HEK293T (cell line): Measurements from ENCODE around the gene INAVA.

Experiments
- CTCF ChIA-PET: fragments of 350-600 bp; formaldehyde crosslinking; extraction: SDS; loops from one replicate; lab custom pipeline; 2021; ENCODE audit warnings: antibody characterized with exemption, inconsistent platforms; lab: Yijun Ruan, JAX
- POLR2A ChIA-PET: fragments of 350-600 bp; formaldehyde crosslinking; extraction: SDS; loops from one replicate; lab custom pipeline; 2020; ENCODE audit warnings: antibody characterized with exemption, inconsistent platforms; lab: Yijun Ruan, JAX
- DNase-seq: peaks from one replicate; pipeline ENCODE4 v3.0.0; 2012; ENCODE audit warnings: mixed read lengths; ENCODE audit errors: extremely low spot score
- ARNT ChIP-seq: fragments of 450-650 bp; IDR thresholded peaks from 2 replicates; pipeline ENCODE4 v1.6.1; 2017; ENCODE audit warnings: mild to moderate bottlenecking
- BHLHE40 ChIP-seq: fragments of 450-650 bp; IDR thresholded peaks from 2 replicates; pipeline ENCODE4 v1.6.1; 2016; ENCODE audit warnings: mild to moderate bottlenecking, moderate library complexity, borderline replicate concordance
- CTBP1 ChIP-seq: fragments of 450-650 bp; IDR thresholded peaks from 2 replicates; pipeline ENCODE4 v1.6.1; 2016; ENCODE audit warnings: borderline replicate concordance
- ELF4 ChIP-seq: fragments of 450-650 bp; IDR thresholded peaks from 2 replicates; pipeline ENCODE4 v1.6.1; 2017; ENCODE audit warnings: antibody characterized with exemption
- FOXA1 ChIP-seq: fragments of 450-650 bp; IDR thresholded peaks from 2 replicates; pipeline ENCODE4 v1.6.1; 2016; ENCODE audit warnings: mild to moderate bottlenecking
- FOXK2 ChIP-seq: fragments of 450-650 bp; IDR thresholded peaks from 2 replicates; pipeline ENCODE4 v1.6.1; 2016; ENCODE audit warnings: mild to moderate bottlenecking
- FOXM1 ChIP-seq: fragments of 450-650 bp; IDR thresholded peaks from 2 replicates; pipeline ENCODE4 v1.6.1; 2017; ENCODE audit warnings: mild to moderate bottlenecking, borderline replicate concordance
- HDGF ChIP-seq: fragments of 450-650 bp; IDR thresholded peaks from 2 replicates; pipeline ENCODE4 v1.6.1; 2017; ENCODE audit warnings: antibody characterized with exemption, borderline replicate concordance
- L3MBTL2 ChIP-seq: fragments of 450-650 bp; conservative IDR thresholded peaks from 2 replicates; pipeline ENCODE4 v1.6.1; 2016; ENCODE audit warnings: mild to moderate bottlenecking
- LEF1 ChIP-seq: fragments of 450-650 bp; IDR thresholded peaks from 2 replicates; pipeline ENCODE4 v1.6.1; 2017; ENCODE audit warnings: mild to moderate bottlenecking, borderline replicate concordance
- NFRKB ChIP-seq: fragments of 450-650 bp; IDR thresholded peaks from 2 replicates; pipeline ENCODE4 v1.6.1; 2016; ENCODE audit warnings: mild to moderate bottlenecking, moderate library complexity
- PKNOX1 ChIP-seq: fragments of 450-650 bp; IDR thresholded peaks from 2 replicates; pipeline ENCODE4 v1.6.1; 2016
- SP1 ChIP-seq: fragments of 450-650 bp; IDR thresholded peaks from 2 replicates; pipeline ENCODE4 v1.6.1; 2017
- SUZ12 ChIP-seq: fragments of 450-650 bp; IDR thresholded peaks from 2 replicates; pipeline ENCODE4 v1.6.1; 2016; ENCODE audit warnings: mild to moderate bottlenecking
- TARDBP ChIP-seq: fragments of 450-650 bp; IDR thresholded peaks from 2 replicates; pipeline ENCODE4 v1.6.1; 2016
- ZNF384 ChIP-seq: fragments of 450-650 bp; IDR thresholded peaks from 2 replicates; pipeline ENCODE4 v1.6.1; 2016

INAVA gene

GRCh38 chr1:200894712-200895442 is at the start of gene INAVA:
TSS of gene INAVA (plus strand) at chr1:200894900. CDS start at chr1:200898401, 3,501 bp downstream.
- ChIA-PET POLR2A (interaction anchor here (0.6 kb wide), 1 partner anchor 276 kb away, joined by 4 read pairs; no protein-coding TSS in a partner anchor), CTCF (no interaction called here)
- no peak for DNase-seq
- TF ChIP-seq PKNOX1 (no peak), SUZ12 (no peak)

- ChIA-PET CTCF (no interaction called here), POLR2A (no interaction called here)
- no peak for TF ChIP-seq PKNOX1
- no peak for TF ChIP-seq LEF1
- TF ChIP-seq ARNT: no peak
- no peak for DNase-seq
Observed at GRCh38 chr1:200845360-200845759, 49.3 kb upstream of the INAVA start.

GRCh38 chr1:200846398-200846797 is 48.3 kb upstream of the INAVA start:
- CTCF ChIA-PET: no interaction called here
- no peak for DNase-seq
- POLR2A ChIA-PET: no interaction called here
- no peak for TF ChIP-seq LEF1
- no peak for TF ChIP-seq BHLHE40

GRCh38 chr1:200849430-200849829 is 45.3 kb upstream of the INAVA start:
- ChIA-PET CTCF (no interaction called here), POLR2A (no interaction called here)
- no peak for TF ChIP-seq NFRKB
- no peak for TF ChIP-seq SUZ12
- no peak for TF ChIP-seq SP1
- TF ChIP-seq FOXK2: no peak
- no peak for TF ChIP-seq HDGF
- no peak for TF ChIP-seq FOXM1
- TF ChIP-seq FOXA1: no peak
- no peak for TF ChIP-seq ZNF384
- TF ChIP-seq BHLHE40: no peak
- no peak for TF ChIP-seq PKNOX1
- no peak for TF ChIP-seq ELF4
- no peak for TF ChIP-seq CTBP1
- no peak for TF ChIP-seq ARNT
- TF ChIP-seq LEF1: no peak
- TF ChIP-seq L3MBTL2: no peak
- no peak for DNase-seq

- CTCF ChIA-PET: no interaction called here
- POLR2A ChIA-PET: no interaction called here
- no peak for TF ChIP-seq LEF1
- TF ChIP-seq ARNT: no peak
- TF ChIP-seq PKNOX1: no peak
- no peak for TF ChIP-seq FOXK2
- no peak for TF ChIP-seq SUZ12
- no peak for TF ChIP-seq FOXM1
- TF ChIP-seq BHLHE40: no peak
- no peak for TF ChIP-seq TARDBP
- TF ChIP-seq HDGF: no peak
- TF ChIP-seq SP1: no peak
- TF ChIP-seq ZNF384: no peak
- no peak for TF ChIP-seq L3MBTL2
- no peak for TF ChIP-seq NFRKB
- no peak for TF ChIP-seq ELF4
- TF ChIP-seq CTBP1: no peak
- TF ChIP-seq FOXA1: no peak
- DNase-seq: no peak
Observed at GRCh38 chr1:200850554-200850953, 44.1 kb upstream of the INAVA start.

GRCh38 chr1:200856716-200857357 is 37.9 kb upstream of the INAVA start:
- ChIA-PET POLR2A (no interaction called here), CTCF (no interaction called here)
- TF ChIP-seq ELF4 (no peak), BHLHE40 (no peak), SP1 (no peak), ZNF384 (no peak), CTBP1 (no peak), LEF1 (no peak), NFRKB (no peak), FOXK2 (no peak), SUZ12 (no peak), PKNOX1 (no peak), HDGF (no peak), FOXM1 (no peak), L3MBTL2 (no peak), FOXA1 (no peak), ARNT (no peak), TARDBP (no peak)
- no peak for DNase-seq
